Thyroid gland (tissue), 4 donors: Measurements from ENCODE around the gene ARFGAP2.

ENCODE experiments used
- CTCF ChIP-seq, 6 experiments: fragments of 200-600 bp in 3 of 6; fragments of 450-650 bp in 3 of 6; sonication (generic) in 3 of 6; IDR thresholded peaks; one replicate each; pipeline ENCODE4 v1.5.1; 2016 to 2019; ENCODE audit warnings: antibody characterized with exemption in 6 of 6, mild to moderate bottlenecking in 2 of 6, inconsistent platforms in 1 of 6, moderate library complexity in 1 of 6
- POLR2A ChIP-seq, 2 donors: fragments of 450-650 bp; IDR thresholded peaks; one replicate each; pipeline ENCODE4 v1.6.1; 2017; ENCODE audit warnings: antibody characterized with exemption in 2 of 2, mild to moderate bottlenecking in 2 of 2, moderate library complexity in 1 of 2

- TF ChIP-seq CTCF (IDR thresholded peaks at IDR 0.05) (no peak), POLR2A (IDR thresholded peaks at IDR 0.05) (no peak)
Observed at GRCh38 chr11:47123094-47123493, 53.6 kb downstream of the ARFGAP2 start.
